Activated CD8-positive, alpha-beta memory T cell treated with anti-CD3 and anti-CD28 coated beads for 1 hour (primary cell): ENCODE data around the gene CPNE6.

Experiments
- DNase-seq, 2 donors: peaks; one replicate each; pipeline ENCODE4 v3.0.0-alpha.2; 2020; ENCODE audit warnings: low read depth in 1 of 2; ENCODE audit errors: extremely low read depth in 1 of 2

Gene CPNE6

DNA sequence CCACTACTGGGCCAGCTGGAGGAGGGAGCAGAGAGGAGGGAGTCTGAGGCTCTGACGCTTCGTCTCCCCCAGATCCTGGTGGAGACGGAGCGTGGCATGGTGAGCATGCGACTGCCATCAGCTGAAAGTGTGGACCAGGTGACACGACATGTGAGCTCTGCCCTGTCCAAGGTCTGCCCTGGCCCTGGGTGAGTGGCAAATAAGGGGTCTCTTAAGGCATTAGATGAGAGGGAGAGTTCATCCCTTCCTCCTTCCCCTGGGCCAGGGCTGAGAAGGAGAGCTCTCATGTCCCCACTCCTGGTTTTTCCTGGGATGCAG is 17.1 kb upstream of the CPNE6 start:
- DNase-seq: no peak

DNA sequence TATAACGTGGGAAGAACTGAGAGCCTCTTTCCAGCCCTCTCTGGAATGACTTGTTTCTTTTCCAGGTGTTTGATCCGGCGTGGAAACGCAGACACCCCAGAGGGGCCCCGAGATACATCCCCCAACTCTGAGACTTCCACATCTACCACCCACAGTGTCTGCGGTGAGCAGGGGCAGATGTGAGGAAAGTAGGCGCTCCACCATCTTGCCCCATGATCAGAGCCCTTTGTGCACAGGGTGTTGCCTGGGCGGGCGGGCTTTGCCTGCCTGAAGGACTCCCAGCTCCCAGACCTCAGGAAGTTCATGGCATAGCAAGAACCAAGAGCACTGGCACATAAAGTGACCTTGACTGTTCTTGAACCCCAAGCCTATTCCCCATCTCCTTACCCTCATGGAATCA is 16.7 kb upstream of the CPNE6 start:
- no peak for DNase-seq

DNA sequence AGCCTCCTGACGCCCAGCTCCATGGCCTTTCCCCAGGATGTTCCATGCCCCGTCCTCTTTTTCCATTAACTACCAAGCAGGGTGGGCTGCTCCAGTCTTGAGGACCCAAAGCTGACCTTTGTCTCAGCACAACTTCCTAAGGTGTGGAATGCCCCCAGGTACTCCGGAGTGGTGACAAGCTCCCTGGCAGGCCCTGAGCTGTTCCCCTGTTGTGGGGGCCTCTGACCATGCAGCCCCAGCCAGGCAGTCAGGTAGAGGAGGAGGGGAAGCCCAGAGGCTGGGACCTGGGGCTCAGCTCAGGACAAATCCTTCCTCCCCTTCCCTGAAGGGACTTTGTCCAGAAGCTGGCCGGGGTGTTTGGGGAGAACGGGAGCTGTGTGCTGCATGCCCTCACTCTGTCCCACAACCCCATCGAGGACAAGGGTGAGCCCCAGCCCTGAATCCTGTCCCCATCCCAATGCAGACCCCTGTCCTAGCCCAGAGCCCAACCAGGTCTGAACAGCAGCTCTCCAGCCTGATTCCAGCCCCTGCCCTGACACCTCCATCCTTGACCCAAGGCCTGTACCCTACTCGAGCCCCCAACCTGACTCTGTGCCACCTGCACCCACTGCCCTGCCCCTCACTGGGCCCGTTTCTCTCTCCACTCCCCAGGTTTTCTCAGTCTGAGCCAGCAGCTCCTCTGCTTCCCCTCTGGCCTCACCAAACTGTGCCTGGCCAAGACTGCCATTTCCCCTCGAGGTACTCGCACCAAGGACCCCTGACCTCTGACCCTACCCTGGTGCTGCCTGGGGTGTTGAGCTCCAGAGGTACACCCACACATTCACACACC is 15.2 kb upstream of the CPNE6 start:
- no peak for DNase-seq

GRCh38 chr14:24056800-24057184 is 14.6 kb upstream of the CPNE6 start:
- no peak for DNase-seq

GRCh38 chr14:24057271-24057670 is 14.1 kb upstream of the CPNE6 start:
- no peak for DNase-seq

DNA sequence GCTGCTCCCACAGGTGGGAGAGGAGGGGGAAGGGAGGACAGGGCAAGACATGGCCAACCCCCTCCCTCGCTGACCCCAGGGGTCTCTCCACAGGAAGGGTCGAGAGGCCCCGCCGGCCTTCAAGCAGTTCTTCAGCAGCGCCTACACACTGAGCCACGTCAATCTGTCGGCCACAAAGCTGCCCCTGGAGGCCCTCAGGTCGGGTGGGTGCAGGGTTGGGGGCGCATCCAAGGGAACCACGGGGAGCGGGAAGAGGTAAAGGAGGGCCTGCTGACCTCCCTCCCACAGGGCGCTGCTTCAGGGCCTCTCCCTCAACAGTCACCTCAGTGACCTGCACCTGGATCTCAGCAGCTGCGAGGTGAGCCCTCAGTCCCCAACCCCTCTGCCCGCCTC is 13.5 kb upstream of the CPNE6 start:
- no peak for DNase-seq

DNA sequence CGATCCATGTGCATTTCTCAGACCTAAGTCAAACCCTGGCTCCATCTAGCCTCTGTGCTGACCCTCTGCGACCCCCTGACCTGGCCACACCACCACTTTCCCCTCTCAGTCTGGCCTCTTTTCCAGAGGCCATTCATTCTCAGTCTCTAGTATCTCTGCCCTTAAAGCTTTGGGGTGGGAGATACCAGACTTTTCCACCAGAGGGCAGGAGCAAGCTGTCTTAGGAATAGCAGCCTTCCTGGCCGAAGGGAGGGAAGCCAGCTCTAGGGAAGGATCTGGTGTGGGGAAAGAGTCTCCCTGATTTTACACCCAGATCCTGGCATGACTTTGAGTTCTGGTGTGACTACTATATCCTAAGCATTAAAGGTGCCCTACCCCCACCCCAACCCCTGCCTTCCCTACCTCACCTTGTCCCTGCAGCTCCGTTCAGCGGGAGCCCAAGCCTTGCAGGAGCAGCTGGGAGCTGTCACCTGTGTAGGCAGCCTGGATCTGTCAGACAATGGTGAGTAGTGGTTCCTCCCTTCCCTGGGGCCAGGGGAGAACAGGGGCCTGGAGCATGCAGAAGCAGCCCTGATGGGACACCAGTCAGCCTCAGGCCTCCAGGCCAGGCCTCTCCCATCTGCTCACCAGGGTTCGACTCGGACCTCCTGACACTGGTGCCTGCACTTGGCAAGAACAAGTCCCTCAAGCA is 13.0 kb upstream of the CPNE6 start:
- DNase-seq: no peak

DNA sequence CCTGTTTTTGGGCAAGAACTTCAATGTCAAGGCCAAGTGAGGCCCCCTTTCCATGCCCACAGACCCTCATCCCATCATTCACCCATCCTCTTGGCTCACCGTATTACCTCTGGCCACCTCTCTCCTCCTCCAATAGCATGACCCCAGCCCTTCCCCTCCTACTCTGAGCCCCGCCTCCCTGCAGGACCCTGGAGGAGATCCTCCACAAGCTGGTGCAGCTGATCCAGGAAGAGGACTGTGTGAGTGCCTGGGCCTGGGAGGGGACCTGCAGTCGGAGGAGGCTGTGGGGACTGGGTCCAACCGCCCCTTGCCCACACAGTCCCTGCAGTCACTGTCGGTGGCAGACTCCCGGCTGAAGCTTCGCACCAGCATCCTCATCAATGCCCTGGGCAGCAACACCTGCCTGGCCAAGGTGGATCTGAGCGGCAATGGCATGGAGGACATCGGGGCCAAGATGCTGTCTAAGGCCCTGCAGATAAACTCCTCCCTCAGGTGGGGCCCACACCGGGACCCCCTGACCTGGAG is 12.3 kb upstream of the CPNE6 start:
- DNase-seq: no peak

DNA sequence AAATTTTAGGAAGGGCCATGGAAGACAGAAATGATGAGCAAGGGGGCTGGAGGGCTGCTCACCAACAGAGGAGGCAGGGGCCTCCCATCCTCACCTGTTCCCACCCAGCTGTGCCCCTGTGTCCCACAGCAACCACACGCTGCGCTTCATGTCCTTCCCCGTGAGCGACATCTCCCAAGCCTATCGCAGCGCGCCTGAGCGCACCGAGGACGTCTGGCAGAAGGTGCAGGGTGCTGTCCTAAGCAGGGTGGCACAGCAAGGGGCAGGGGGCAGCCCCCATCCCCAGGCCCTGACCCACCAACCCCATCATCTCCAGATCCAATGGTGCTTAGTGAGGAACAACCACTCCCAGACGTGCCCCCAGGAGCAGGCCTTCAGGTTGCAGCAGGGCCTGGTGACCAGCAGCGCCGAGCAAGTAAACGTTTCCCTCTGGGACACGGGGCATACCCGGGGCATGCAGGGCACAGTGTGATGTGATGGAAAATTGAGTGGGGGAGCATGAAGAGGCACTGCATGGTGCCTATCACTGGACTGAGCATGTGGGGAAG is 11.4 kb upstream of the CPNE6 start:
- no peak for DNase-seq

- no peak for DNase-seq
Observed at GRCh38 chr14:24060443-24060842, 10.9 kb upstream of the CPNE6 start.

GRCh38 chr14:24060984-24061913 is 10.1 kb upstream of the CPNE6 start:
- no peak for DNase-seq

DNA sequence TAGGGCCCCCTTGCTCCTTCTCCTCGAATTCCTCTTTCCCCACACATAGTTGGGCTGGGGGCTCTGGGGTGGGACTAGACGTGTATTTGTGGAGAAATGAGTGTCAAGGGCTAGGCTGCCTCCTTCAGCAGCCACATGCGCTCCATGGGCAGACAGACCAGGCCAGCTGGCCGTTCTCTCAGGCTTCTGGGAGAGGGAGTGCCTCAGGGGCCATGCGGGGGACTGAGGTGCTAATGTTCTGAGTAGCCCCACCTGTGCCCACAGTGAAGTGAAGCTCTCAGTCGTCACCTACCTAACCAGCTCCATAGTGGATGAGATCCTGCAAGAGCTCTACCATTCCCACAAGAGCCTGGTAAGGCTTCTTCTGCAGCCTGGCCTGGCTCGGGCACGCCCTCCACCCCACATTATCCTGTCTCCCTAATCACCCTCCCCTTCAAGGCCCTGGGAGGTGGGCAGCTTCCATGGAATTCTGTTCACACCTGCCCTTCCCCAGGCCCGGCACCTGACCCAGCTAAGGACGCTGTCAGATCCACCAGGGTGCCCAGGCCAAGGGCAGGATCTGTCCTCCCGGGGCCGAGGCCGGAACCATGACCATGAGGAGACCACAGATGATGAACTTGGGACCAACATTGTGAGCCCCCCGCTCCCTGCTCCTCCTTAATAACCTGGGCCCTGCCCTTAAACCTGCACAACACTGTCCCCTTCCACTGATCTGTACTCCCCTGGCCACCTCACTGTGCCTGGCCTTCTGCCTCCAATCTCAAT is 9.0 kb upstream of the CPNE6 start:
- DNase-seq: no peak

- DNase-seq: no peak
Observed at GRCh38 chr14:24063263-24063836, 8.0 kb upstream of the CPNE6 start.

DNA sequence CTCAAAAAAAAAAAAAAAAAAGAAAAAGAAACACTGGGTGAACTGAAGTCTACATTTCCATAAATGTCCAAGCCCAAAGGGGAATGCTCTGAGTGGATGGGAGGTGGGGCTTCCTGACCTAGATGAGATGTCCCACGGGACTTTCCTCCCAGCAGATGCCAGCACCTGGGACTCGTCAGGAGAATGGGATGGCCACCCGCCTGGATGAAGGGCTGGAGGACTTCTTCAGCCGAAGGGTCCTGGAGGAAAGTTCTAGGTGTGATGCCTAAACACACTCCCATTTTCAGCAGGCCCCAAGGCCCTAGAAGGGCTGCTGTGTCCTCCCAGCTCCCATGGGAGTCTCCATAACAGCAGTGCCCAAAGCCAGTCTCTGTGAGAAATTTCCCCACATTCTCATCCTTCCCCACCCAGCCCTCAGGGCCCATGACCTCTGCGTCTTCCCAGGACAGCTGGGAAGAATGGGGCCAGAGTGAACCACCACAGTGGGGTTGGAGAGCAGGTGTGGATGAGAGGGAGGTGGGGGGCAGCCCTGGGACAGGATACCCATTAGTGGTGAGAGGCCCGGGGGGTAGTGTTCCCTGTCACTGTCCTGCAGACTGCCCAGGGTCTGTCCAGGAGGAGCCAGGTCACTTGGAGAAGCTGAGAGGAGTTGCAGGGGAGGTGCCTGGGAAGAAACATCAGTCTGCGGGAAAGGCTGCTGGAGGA is 7.1 kb upstream of the CPNE6 start:
- DNase-seq: no peak

DNA sequence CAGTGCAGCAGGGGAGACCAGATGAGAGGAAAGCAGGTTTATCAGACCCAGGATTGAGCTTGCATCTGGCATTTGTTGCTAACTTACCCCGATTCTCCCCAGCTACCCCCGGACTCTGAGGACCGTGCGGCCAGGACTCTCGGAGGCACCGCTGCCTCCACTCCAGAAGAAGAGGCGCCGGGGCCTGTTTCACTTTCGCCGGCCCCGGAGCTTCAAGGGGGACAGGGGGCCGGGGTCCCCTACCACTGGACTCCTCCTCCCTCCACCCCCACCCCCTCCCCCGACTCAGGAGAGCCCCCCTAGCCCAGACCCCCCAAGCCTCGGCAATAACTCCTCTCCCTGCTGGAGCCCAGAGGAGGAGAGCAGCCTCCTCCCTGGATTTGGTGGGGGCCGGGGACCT is 6.5 kb upstream of the CPNE6 start:
- DNase-seq: no peak

- DNase-seq: no peak
Observed at GRCh38 chr14:24065408-24065807, 6.0 kb upstream of the CPNE6 start.

DNA sequence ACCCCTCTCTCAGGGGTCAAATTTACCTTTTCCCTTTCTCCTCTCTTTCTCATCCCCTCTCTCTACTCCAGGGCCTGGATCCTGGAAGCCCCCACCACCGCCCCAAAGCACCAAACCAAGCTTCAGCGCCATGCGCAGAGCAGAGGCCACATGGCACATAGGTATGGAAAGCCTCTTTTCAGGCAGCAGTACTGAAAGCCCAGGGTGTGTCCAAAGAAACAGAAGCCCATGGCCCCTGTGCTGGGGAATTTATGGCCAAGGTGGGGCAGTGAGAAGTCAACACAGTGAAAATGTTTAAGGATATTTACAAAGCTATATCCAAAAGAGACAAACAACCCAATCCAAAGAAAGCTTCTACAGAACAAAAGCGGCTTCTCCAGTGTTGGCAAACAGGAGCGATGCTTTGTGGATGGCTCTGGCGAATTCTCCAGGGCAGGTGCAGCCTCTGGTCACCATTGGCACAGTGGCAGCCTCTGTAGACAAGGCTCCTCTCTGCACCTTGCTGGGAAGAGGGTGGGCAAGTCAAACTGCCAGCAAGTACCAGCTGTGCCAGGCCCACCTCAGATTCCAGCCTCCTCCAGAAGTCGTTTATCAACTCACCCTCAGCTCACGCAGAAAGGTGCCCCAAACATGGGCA is 4.7 kb upstream of the CPNE6 start:
- no peak for DNase-seq

- DNase-seq: no peak
Observed at GRCh38 chr14:24067133-24068082, 4.0 kb upstream of the CPNE6 start.
